Stimulated activated naive CD8-positive, alpha-beta T cell treated with anti-CD3 and anti-CD28 coated beads, Interleukin-15, Interleukin-2, amounts not matched to agents 100 ng/mL and 50 ng/mL, for 24 hours (primary cell): Measurements from ENCODE around the gene CD200R1L.
"Not testable (repeated sequence)": the region's sequence is repeated elsewhere in the genome, so short reads cannot be mapped to it uniquely, and the experiment has no call there.

ENCODE experiments used
- H3K27ac Mint-ChIP-seq: one replicate; pipeline ENCODE4 v1.8.0; 2021; ENCODE audit warnings: mild to moderate bottlenecking, mixed read lengths
- H3K27me3 Mint-ChIP-seq: one replicate; pipeline ENCODE4 v1.8.0; 2021; ENCODE audit warnings: mixed read lengths
- H3K36me3 Mint-ChIP-seq: one replicate; pipeline ENCODE4 v1.8.0; 2021; ENCODE audit warnings: low read depth, mixed read lengths
- H3K4me1 Mint-ChIP-seq: one replicate; pipeline ENCODE4 v1.8.0; 2021; ENCODE audit warnings: low read depth, mixed read lengths
- H3K4me3 Mint-ChIP-seq: one replicate; pipeline ENCODE4 v1.8.0; 2021; ENCODE audit warnings: mild to moderate bottlenecking, mixed read lengths
- H3K9me3 Mint-ChIP-seq: one replicate; pipeline ENCODE4 v1.8.0; 2021; ENCODE audit warnings: mixed read lengths

The CD200R1L gene

GRCh38 chr3:112855883-112856282, 9.2 kb upstream of the CD200R1L start:
- peaks cover 33% of the 10 kb centered on the region for H3K4me1 Mint-ChIP-seq
- peaks cover 12% of the 10 kb centered on the region for H3K36me3 Mint-ChIP-seq
- no peak overlapping the region for H3K27ac Mint-ChIP-seq
- no peak overlapping the region for H3K4me3 Mint-ChIP-seq
- H3K27me3 Mint-ChIP-seq, result no peaks in the 10 kb centered on the region
- H3K9me3 Mint-ChIP-seq, result peaks cover 22% of the 10 kb centered on the region

- H3K9me3 Mint-ChIP-seq, result peaks cover 30% of the 10 kb centered on the region
Observed at GRCh38 chr3:112855074-112855473, 8.4 kb upstream of the CD200R1L start.

GRCh38 chr3:112848196-112848595, 1.5 kb upstream of the CD200R1L start:
- H3K9me3 Mint-ChIP-seq, result peaks cover 33% of the 10 kb centered on the region

More at GRCh38 chr3:112855074-112855473, 8.4 kb upstream of the CD200R1L start:
- Mint-ChIP-seq H3K4me1 (peaks cover 30% of the 10 kb centered on the region), H3K36me3 (peaks cover 20% of the 10 kb centered on the region)
- not testable (repeated sequence) for H3K27me3 Mint-ChIP-seq, H3K27ac Mint-ChIP-seq, H3K4me3 Mint-ChIP-seq

GRCh38 chr3:112847692-112848091, 1.0 kb upstream of the CD200R1L start:
- H3K9me3 Mint-ChIP-seq, result peaks cover 36% of the 10 kb centered on the region

More at GRCh38 chr3:112848196-112848595, 1.5 kb upstream of the CD200R1L start:
- no peaks in the 10 kb centered on the region for H3K27me3 Mint-ChIP-seq
- peak overlapping the region; percentile 62 for H3K27ac Mint-ChIP-seq
- peak overlapping the region; percentile 38 for H3K4me3 Mint-ChIP-seq
- peaks cover 20% of the 10 kb centered on the region for H3K36me3 Mint-ChIP-seq
- peaks cover 24% of the 10 kb centered on the region for H3K4me1 Mint-ChIP-seq

GRCh38 chr3:112845772-112846171, 892 bp downstream of the CD200R1L start:
- Mint-ChIP-seq H3K9me3 (peaks cover 27% of the 10 kb centered on the region), H3K27ac (no peak overlapping the region), H3K4me3 (no peak overlapping the region), H3K4me1 (peaks cover 24% of the 10 kb centered on the region), H3K36me3 (peaks cover 7% of the 10 kb centered on the region), H3K27me3 (no peaks in the 10 kb centered on the region)

More at GRCh38 chr3:112847692-112848091, 1.0 kb upstream of the CD200R1L start:
- H3K36me3 Mint-ChIP-seq, result peaks cover 20% of the 10 kb centered on the region
- H3K27ac Mint-ChIP-seq, result peak overlapping the region; percentile 62
- H3K27me3 Mint-ChIP-seq, result no peaks in the 10 kb centered on the region
- H3K4me1 Mint-ChIP-seq, result peaks cover 24% of the 10 kb centered on the region
- H3K4me3 Mint-ChIP-seq, result peak overlapping the region; percentile 37

GRCh38 chr3:112829046-112829445, 17.6 kb downstream of the CD200R1L start:
- no peak overlapping the region for H3K27ac Mint-ChIP-seq

GRCh38 chr3:112822064-112823055, 24.3 kb downstream of the CD200R1L start:
- no peaks in the 10 kb centered on the region for H3K27me3 Mint-ChIP-seq
- no peak overlapping the region for H3K4me3 Mint-ChIP-seq
- H3K4me1 Mint-ChIP-seq, result peaks cover 3% of the 10 kb centered on the region
- H3K36me3 Mint-ChIP-seq, result peaks cover 4% of the 10 kb centered on the region
- H3K9me3 Mint-ChIP-seq, result peaks cover 4% of the 10 kb centered on the region
- no peak overlapping the region for H3K27ac Mint-ChIP-seq

More at GRCh38 chr3:112829046-112829445, 17.6 kb downstream of the CD200R1L start:
- no peaks in the 10 kb centered on the region for H3K27me3 Mint-ChIP-seq
- H3K4me3 Mint-ChIP-seq, result no peak overlapping the region
- H3K4me1 Mint-ChIP-seq, result no peaks in the 10 kb centered on the region
- H3K9me3 Mint-ChIP-seq, result no peaks in the 10 kb centered on the region
- no peaks in the 10 kb centered on the region for H3K36me3 Mint-ChIP-seq

DNA sequence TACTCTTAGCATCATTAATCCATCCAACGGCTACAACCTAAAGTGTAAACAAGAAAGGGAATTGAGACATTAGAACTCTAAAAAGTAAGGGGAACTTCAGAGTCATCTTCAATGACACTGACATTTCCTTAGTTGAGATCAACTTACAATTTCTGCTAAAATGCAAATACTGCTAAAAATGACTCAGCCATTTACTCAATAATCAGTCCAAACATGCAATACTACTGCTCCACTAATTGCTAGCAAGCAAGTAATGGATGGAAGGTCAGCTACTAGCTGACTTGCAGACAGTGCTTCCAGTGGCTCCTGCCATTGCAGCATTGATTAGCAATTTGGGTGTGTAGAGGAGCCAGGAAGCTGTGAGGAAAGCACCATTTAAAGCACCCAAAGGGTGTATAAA, 28.4 kb downstream of the CD200R1L start:
- H3K27ac Mint-ChIP-seq, result no peak overlapping the region
- peaks cover 10% of the 10 kb centered on the region for H3K4me1 Mint-ChIP-seq
- peaks cover 4% of the 10 kb centered on the region for H3K36me3 Mint-ChIP-seq
- no peak overlapping the region for H3K4me3 Mint-ChIP-seq
- H3K27me3 Mint-ChIP-seq, result no peaks in the 10 kb centered on the region
- H3K9me3 Mint-ChIP-seq, result peaks cover 4% of the 10 kb centered on the region

DNA sequence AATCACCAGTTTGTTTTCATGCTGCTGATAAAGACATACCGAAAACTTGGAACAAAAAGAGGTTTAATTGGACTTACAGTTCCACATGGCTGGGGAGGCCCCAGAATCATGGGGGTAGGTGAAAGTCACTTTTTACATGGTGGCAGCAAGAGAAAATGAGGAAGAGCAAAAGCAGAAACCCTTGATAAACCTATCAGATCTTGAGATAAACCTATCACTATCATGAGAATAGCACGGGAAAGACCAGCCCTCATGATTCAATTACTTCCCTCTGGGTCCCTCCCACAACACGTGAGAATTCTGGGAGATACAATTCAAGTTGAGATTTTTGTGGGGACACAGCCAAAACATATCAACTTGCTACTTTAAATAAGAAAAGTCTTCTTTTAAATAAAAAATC, 28.9 kb downstream of the CD200R1L start:
- Mint-ChIP-seq H3K4me3 (no peak overlapping the region), H3K27ac (no peak overlapping the region), H3K27me3 (no peaks in the 10 kb centered on the region)

GRCh38 chr3:112817271-112817670, 29.4 kb downstream of the CD200R1L start:
- Mint-ChIP-seq H3K4me3 (no peak overlapping the region), H3K27me3 (no peaks in the 10 kb centered on the region), H3K36me3 (peaks cover 4% of the 10 kb centered on the region), H3K4me1 (peaks cover 17% of the 10 kb centered on the region), H3K27ac (no peak overlapping the region), H3K9me3 (peaks cover 4% of the 10 kb centered on the region)

More for the DNA sequence above, 28.9 kb downstream of the CD200R1L start:
- peaks cover 13% of the 10 kb centered on the region for H3K4me1 Mint-ChIP-seq
- peaks cover 4% of the 10 kb centered on the region for H3K9me3 Mint-ChIP-seq
- H3K36me3 Mint-ChIP-seq, result peaks cover 4% of the 10 kb centered on the region

- Mint-ChIP-seq H3K36me3 (peaks cover 4% of the 10 kb centered on the region), H3K4me3 (no peak overlapping the region), H3K9me3 (peaks cover 4% of the 10 kb centered on the region), H3K4me1 (peaks cover 22% of the 10 kb centered on the region), H3K27me3 (no peaks in the 10 kb centered on the region), H3K27ac (no peak overlapping the region)
Observed at GRCh38 chr3:112815981-112816380, 30.7 kb downstream of the CD200R1L start.

GRCh38 chr3:112814266-112814665, 32.4 kb downstream of the CD200R1L start:
- Mint-ChIP-seq H3K4me3 (no peak overlapping the region), H3K4me1 (peaks cover 22% of the 10 kb centered on the region), H3K27ac (no peak overlapping the region)

DNA sequence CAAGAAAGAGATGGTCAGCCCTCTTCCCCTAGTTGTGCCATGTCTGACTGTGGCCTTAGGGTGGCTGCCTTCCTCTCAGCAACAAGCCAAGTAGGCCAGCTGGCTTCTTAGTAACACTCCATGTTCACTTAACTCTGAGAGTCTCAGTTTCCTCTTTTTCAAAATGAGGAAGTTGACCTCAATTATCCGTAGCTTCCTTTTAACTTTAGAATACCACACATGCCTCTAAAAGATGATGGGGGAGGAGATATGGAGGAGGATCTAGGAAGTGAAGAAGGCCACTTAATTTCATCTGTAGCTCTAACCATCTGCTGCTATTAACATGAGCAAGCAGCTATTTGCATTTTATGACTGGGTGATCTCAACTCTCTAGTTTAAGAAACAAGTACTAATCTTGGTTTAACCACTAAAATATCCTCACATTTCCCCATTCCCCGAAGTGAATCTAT, 32.9 kb downstream of the CD200R1L start:
- Mint-ChIP-seq H3K36me3 (peaks cover under 1% of the 10 kb centered on the region), H3K27ac (no peak overlapping the region), H3K4me3 (no peak overlapping the region), H3K27me3 (no peaks in the 10 kb centered on the region), H3K4me1 (peaks cover 22% of the 10 kb centered on the region), H3K9me3 (peaks cover 2% of the 10 kb centered on the region)

More at GRCh38 chr3:112814266-112814665, 32.4 kb downstream of the CD200R1L start:
- Mint-ChIP-seq H3K9me3 (peaks cover 4% of the 10 kb centered on the region), H3K36me3 (peaks cover 4% of the 10 kb centered on the region), H3K27me3 (no peaks in the 10 kb centered on the region)

- Mint-ChIP-seq H3K4me3 (no peak overlapping the region), H3K4me1 (peaks cover 22% of the 10 kb centered on the region), H3K9me3 (no peaks in the 10 kb centered on the region), H3K27me3 (no peaks in the 10 kb centered on the region), H3K27ac (peak overlapping the region; percentile 1), H3K36me3 (no peaks in the 10 kb centered on the region)
Observed at GRCh38 chr3:112813016-112813415, 33.6 kb downstream of the CD200R1L start.

- H3K27ac Mint-ChIP-seq, result no peak overlapping the region
- H3K27me3 Mint-ChIP-seq, result no peaks in the 10 kb centered on the region
- peaks cover 26% of the 10 kb centered on the region for H3K4me1 Mint-ChIP-seq
- H3K36me3 Mint-ChIP-seq, result no peaks in the 10 kb centered on the region
- H3K9me3 Mint-ChIP-seq, result no peaks in the 10 kb centered on the region
- no peak overlapping the region for H3K4me3 Mint-ChIP-seq
Observed at GRCh38 chr3:112811917-112812660, 34.6 kb downstream of the CD200R1L start.
